Psoas muscle (tissue), 8 donors: ENCODE data around the gene CYP2A6. TPM values are rescaled to one million over a fixed set of nuclear protein-coding genes. Genes with fewer than 3 reads are reported as not detected.
"Not testable (repeated sequence)": the region's sequence is repeated elsewhere in the genome, so short reads cannot be mapped to it uniquely, and the experiment has no call there.

Experiments
- ATAC-seq, 4 donors: fragments of 200-7000 bp; cut with Tn5 transposase; one replicate each; pipeline ENCODE4 v1.9.1; 2020; ENCODE audit warnings: moderate library complexity in 3 of 4, mild to moderate bottlenecking in 2 of 4
- DNase-seq, 2 donors: peaks; one replicate each; pipeline ENCODE4 v3.0.0-alpha.2; 2020
- H3K27ac ChIP-seq: fragments of 200-600 bp; one replicate; pipeline ENCODE4 v1.8.0; 2022
- H3K27me3 ChIP-seq, 3 donors: fragments of 200-600 bp in 1 of 3; one replicate each; pipeline versions ENCODE4 v1.6.1 to v1.8.0; 2013 to 2022; ENCODE audit warnings: low read length in 2 of 3, mild to moderate bottlenecking in 2 of 3, moderate library complexity in 1 of 3; ENCODE audit not compliant: insufficient read depth in 3 of 3
- H3K36me3 ChIP-seq, 2 donors: fragments of 200-600 bp in 1 of 2; one replicate each; pipeline versions ENCODE4 v1.6.1 to v1.8.0; 2013 to 2022; ENCODE audit warnings: low read depth in 1 of 2, mild to moderate bottlenecking in 1 of 2, moderate library complexity in 1 of 2; ENCODE audit not compliant: insufficient read depth in 1 of 2
- H3K4me1 ChIP-seq: fragments of 200-600 bp; one replicate; pipeline ENCODE4 v1.8.0; 2022
- H3K4me3 ChIP-seq: fragments of 200-600 bp; one replicate; pipeline ENCODE4 v1.8.0; 2022; ENCODE audit warnings: mild to moderate bottlenecking
- H3K9me3 ChIP-seq: fragments of 200-600 bp; one replicate; pipeline ENCODE4 v1.8.0; 2022
- CTCF ChIP-seq: fragments of 200-600 bp; IDR thresholded peaks from one replicate; pipeline ENCODE4 v1.8.0; 2022; ENCODE audit warnings: antibody characterized with exemption
- WGBS, 3 donors: extraction: QIAGEN DNeasy Blood & Tissue Kit; methylation state at CpG; one replicate each; pipeline versions ENCODE4 v1.1.6 to v1.1.7; 2013; 5-methylcytosine and 5-hydroxymethylcytosine counted together
- intact Hi-C, 2 donors: fragments of 100-400 bp; cut with DNase I; formaldehyde crosslinking; loops; one replicate each; pipeline versions ENCODE4 v1.11.0 to v1.14.2; 2022
- polyA plus RNA-seq, 3 donors: library from polyadenylated mRNA; stranded (reverse); fragments of 200-250 nt; gene quantifications; one replicate each; pipeline ENCODE4 v1.2.3, GENCODE V29; 2013
- total RNA-seq, 4 donors: library from RNA; stranded (reverse); fragmentation: NEBNext Ultra II Directional in 2 of 4; extraction: Animal tissue kit (Norgen Biotek cat#: 25700) in 2 of 4; gene quantifications; one replicate each; pipeline versions ENCODE4 v1.2.1 to v1.2.4, GENCODE V29; 2021 to 2023
- donor health status: healthy with polysubstance abuse.
- donor health status: DM: no; HTN: no; CAD: no; lungs with moderate emphysema.
- donor health status: Bipolar disorder and iron deficiency.
- donor health status: healthy.
- donor health status: DM: yes; HTN: yes; CAD: no.
- donor health status: DM: no; HTN: no; CAD: no.
- donor health status: DM: no; HTN: no; CAD: no.
- donor health status: DM: yes; HTN: yes; CAD: no.

Gene CYP2A6
- total and polyA plus RNA-seq, 7 donors, result 0.32 TPM; not detected in 6

GRCh38 chr19:40872209-40872608, 22.0 kb upstream of the CYP2A6 start:
- no peak overlapping the region for H3K4me3 ChIP-seq
- DNase-seq (no peak), ATAC-seq (no peak)
- H3K27ac ChIP-seq, result no peak overlapping the region
- peaks cover 0 to 7% (median 4%) of the 10 kb centered on the region in 3 donors for H3K27me3 ChIP-seq
- no peaks in the 10 kb centered on the region for H3K36me3 ChIP-seq
- whole genome bisulfite sequencing, 3 donors, result 78 to 91% (median 79%) methylated on average over 2 of the region's 2 CpGs
- no peak for TF ChIP-seq CTCF
- H3K4me1 ChIP-seq, result no peaks in the 10 kb centered on the region
- no peaks in the 10 kb centered on the region for H3K9me3 ChIP-seq
- intact Hi-C loops, result no loop called here

GRCh38 chr19:40867701-40868100, 17.5 kb upstream of the CYP2A6 start:
- ATAC-seq, result no peak
- TF ChIP-seq CTCF, result no peak

GRCh38 chr19:40864739-40865496, 14.7 kb upstream of the CYP2A6 start:
- H3K36me3 ChIP-seq, DNase-seq, H3K9me3 ChIP-seq, H3K27ac ChIP-seq, H3K4me3 ChIP-seq, ATAC-seq, H3K27me3 ChIP-seq, intact Hi-C loops, H3K4me1 ChIP-seq: not testable (repeated sequence)
- WGBS, 3 donors, result 40 to 50% (median 44%) methylated on average over 9 of the region's 9 CpGs

More at GRCh38 chr19:40867701-40868100, 17.5 kb upstream of the CYP2A6 start:
- Histone ChIP-seq H3K36me3 (no peaks in the 10 kb centered on the region), H3K4me3 (no peak overlapping the region), H3K27ac (no peak overlapping the region), H3K4me1 (no peaks in the 10 kb centered on the region), H3K27me3 (peaks cover 0 to 2% (median 0%) of the 10 kb centered on the region in 3 donors), H3K9me3 (no peaks in the 10 kb centered on the region)
- DNase-seq, result no peak
- WGBS, 3 donors, result 78 to 81% (median 79%) methylated on average over 7 of the region's 7 CpGs
- intact Hi-C loops, result no loop called here

DNA sequence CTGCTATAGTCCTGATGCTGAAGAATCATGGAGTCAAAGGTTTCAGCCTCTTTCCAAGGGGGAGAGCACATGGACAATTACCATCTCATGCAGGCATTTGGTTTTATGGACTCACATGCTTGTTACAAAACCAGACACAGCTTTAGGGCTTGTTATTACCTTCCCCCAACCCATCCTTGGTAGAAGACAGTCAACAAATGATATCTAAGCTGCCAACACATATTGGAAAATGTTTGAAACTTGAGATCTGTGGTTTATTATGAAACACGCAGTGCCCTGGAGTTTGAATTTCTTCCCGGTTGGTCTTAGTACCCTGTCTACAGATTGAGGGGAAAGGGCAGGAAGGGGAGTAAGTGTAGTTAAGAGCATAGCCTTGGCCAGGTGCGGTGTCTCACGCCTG, 12.5 kb upstream of the CYP2A6 start:
- Histone ChIP-seq H3K4me3 (no peak overlapping the region), H3K27me3 (peaks cover 0 to 1% (median 0%) of the 10 kb centered on the region in 3 donors), H3K27ac (no peak overlapping the region), H3K4me1 (no peaks in the 10 kb centered on the region), H3K36me3 (no peaks in the 10 kb centered on the region), H3K9me3 (no peaks in the 10 kb centered on the region)
- no peak for TF ChIP-seq CTCF
- no peak for DNase-seq
- WGBS, 3 donors, result 51 to 56% (median 54%) methylated on average over 4 of the region's 4 CpGs
- intact Hi-C loops, result no loop called here
- ATAC-seq, result no peak

DNA sequence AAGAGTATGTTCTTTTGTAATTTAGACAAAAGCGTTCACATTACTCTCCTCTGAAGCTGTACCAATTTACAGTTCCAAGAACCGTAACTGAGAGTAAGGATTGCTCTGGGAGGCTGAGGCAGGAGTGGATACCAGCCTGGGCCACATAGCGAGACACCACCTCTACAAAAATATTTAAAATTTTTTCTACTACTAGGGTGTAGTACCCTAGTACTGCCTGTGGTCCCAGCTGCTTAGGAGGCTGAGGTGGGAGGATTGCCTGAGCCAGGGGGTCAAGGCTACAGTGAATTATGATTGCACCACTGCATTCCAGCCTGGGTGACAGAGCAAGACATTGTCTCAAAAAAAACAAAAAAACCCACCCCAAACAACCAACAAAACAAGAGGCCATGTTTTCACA, 12.1 kb upstream of the CYP2A6 start:
- no peak overlapping the region for H3K4me3 ChIP-seq
- no peaks in the 10 kb centered on the region for H3K27me3 ChIP-seq
- ATAC-seq, result no peak
- H3K9me3 ChIP-seq, result no peaks in the 10 kb centered on the region
- DNase-seq, result no peak
- WGBS, 3 donors, result 78 to 86% (median 84%) methylated on average over 3 of the region's 3 CpGs
- no peaks in the 10 kb centered on the region for H3K36me3 ChIP-seq
- TF ChIP-seq CTCF, result no peak
- H3K27ac ChIP-seq, result no peak overlapping the region
- H3K4me1 ChIP-seq, result no peaks in the 10 kb centered on the region
- intact Hi-C loops, result no loop called here
